Retina (tissue), 1 donor: ENCODE data around the gene TCF12.
"Not testable (repeated sequence)": the region's sequence is repeated elsewhere in the genome, so short reads cannot be mapped to it uniquely, and the experiment has no call there.

Experiments used
- DNase-seq: peaks from one replicate; pipeline ENCODE4 v3.0.0-alpha.2; 2016

TCF12 gene

DNA sequence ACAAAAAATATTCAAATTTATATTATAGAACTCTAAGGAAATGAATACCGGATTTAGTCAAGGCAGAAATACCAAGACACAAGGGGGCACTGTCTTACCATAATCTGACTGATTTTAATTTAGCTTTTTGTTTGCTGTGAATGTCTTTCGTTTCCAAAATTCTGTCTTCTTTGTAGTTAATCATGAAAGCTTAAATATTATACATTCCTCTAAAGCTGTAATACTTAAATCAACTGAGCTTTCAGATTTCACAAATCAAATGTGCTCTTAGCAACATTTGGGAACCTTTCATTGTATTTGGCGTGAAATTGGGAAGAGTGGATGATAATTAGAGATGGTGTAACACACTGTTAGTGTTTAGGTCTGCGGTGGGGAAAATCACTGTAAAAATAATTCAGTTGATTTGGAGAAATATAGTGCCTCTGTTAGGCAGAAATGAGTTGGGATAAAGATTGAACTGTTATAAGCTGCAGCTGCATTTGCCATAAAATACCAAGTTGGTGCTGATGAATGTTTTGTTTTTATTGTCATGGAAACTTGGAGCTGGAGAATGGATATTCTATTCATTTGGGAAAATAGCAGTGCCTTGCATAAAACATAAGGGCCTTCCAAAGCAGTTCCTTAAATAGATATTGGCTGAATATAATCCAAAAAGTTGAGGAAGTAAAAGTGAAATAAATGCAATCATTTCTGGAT, 228.2 kb downstream of the TCF12 start:
- peak; percentile 45 for DNase-seq

DNA sequence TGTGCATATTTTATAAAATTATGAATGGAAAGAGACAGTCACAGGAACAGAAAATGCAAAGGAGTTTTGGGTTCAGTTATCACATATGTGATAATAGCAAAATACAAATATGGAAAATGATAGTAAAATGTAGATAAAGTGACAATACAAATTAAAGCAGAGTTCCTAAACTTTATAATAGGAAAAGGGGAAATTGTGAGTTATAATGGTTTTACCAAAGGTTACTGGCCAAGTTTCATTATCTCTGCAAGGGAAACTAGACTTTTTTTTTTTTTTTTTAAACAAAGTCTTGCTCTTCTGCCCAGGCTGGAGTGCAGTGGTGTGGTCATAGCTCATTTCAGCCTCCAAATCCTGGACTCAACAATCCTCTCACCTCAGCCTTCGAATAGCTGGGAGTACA, 229.2 kb downstream of the TCF12 start:
- no peak for DNase-seq

DNA sequence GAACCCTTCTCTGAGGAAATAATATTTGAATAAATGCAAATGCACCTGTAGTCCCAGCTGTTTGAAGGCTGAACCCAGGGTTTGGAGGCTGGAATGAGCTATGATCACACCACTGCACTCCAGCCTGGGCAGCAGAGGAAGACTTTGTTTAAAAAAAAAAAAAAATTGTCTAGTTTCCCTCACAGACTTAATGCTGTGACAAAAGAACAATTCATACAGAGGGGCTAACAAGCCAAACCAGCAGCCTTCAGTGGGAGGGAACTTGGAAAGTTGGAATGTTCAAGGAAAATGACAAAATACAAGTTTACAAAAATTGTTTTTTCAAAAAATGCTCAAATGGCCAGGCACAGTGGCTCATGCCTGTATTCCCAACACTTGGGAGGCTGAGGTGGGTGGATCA, 229.8 kb downstream of the TCF12 start:
- DNase-seq, result no peak

DNA sequence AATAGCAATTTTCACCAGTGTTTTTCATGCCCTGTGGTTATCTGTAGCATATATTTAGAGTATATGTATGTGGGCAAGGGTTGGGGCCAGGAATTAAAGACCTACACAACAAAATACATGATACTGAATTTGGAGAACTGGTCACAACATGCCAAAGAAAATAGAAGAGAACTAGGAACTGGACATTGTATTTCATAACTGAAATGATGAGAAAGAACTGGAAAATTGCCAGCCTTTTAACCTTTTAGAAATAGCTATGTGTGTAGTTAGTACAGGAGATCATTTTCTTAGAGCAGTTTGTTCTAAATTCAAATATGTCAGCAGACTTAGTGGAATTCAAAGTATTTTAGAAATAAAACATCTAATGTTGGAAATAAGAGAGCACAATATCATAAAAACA, 230.8 kb downstream of the TCF12 start:
- DNase-seq, result no peak

DNA sequence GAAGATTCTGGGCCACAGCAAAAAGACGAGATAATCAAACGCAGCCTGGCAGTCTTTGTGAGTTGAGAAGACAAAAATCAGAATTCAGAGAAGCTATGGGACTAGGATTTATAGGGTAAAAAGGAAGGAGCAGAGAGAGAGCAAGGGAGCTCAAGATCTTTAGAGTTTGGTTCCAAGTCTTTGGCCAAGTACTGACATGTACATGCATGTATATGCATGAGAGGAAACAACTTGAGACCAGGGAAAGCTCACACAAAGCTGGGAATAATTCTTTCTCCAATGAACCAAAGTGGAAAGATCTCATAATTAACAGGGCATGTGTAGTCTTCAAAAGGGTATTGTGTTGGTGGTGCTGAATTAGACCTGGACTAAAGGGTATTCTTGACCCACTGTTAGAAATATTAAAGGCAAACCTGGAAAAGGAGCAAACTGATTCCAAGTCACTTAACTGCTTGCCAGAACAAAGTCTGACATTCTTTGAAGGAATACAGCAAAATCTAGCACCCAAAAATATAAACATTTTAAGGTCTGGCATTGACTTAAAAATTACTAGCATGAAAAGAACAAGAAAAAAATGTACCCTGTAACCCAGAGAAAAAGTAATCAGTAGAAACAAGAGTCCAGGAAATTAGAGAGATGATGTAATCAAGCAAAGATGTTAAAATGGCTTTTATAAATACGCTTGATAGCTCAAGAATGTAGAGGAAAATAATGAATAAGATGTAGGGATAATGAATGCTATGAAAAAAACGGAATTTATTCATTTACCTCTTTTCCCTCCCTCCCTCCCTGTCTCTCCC, 231.8 kb downstream of the TCF12 start:
- DNase-seq, result no peak

DNA sequence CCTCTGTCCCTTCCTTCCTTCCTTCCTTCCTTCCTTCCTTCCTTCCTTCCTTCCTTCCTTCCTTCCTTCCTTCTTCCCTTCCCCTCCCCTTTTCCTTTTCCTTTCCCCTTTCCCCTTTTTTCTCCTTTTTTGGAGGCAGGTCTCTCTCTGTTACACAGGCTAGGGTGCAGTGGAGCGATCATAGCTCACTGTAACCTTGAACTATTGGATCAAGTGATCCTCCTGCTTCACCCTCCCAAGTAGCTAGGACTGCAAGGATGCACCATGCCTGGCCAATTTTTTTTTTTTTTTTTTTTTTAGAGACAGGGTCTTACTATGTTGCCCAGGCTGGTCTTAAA, 232.4 kb downstream of the TCF12 start:
- DNase-seq, result not testable (repeated sequence)

DNA sequence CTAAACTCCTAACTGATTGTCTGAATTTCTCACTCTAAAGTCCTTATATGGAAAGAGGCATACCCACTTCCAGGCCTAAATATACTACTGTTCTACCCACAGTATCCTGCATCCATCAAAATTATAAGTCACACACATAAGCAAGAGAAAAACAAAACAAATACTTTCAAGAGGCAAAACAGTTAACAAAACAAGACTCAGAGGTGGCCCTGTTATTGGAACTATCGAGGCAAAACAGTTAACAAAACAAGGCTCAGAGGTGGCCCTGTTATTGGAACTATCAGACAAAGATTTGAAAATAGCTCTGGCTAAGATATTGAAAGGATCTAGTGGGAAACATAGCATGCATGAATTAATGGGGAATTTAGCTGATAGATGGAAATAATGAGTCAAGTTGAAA, 233.7 kb downstream of the TCF12 start:
- DNase-seq, result no peak

DNA sequence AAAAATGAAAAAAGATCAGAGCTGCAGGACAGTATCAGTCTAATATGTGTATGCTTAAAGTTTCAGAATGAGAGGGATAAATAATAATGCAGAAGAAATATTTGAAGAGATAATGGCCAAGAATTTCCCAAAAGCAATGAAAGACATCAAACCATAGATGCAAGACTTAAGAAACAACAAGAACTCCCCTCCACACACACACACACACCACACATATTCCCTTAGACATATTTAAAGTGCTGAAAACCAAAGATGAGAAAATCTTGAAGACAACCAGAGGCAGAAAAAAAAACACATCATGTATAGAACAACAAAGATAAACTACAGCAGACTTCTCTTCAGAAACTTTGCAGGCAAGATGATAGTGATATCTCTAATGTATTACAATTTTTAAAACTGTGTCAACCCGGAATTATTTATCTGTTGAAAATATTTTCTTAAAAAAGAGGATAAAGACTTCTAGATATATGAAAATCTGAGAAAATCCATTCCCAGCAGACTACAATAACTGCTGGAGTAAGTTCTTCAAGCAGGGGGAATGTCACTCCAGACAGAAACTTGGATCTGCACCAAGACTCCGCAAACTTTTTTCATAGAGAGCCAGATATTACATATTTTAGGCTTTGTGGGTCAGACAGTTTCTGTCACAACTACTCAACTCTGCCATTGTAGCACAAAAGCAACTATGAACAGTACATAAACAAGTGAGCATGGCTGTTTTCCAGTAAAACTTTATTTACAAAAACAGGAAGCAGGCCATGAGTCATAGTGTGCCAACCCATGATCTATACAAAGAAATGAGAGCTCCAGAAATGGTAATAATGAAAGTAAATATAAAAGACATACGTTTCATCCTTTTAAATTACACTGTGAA, 234.5 kb downstream of the TCF12 start:
- DNase-seq, result no peak

DNA sequence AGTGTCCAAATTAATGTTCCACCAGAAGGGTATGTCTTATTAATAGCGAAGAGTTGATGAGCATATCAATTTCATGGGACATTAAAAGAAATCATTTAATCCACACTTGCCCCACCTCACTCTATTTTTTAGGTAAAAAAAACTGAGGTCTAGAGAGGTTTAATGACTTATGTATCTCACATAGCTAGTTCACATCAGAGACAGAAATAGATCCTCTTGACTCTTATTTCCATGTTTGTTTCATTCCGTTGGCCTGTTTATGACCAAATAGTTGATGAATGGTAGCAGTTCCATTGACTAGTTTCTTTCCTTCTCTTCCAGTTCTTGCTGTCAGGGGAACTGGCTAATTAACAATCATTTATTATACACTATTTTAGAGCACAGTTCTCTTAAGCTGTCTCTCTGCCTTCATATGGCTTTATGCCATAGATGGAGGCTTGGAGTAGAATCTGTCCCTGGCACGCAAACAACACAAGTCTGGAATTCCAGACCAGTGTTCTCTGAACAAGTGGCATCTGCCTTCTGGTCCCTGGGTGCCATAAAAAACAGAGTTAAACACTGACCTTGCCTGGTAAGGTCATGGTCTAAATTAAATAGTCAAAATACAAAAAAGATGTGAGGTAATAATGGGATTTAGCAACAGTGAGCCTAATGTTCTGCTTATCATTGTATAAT, 237.9 kb downstream of the TCF12 start:
- no peak for DNase-seq

DNA sequence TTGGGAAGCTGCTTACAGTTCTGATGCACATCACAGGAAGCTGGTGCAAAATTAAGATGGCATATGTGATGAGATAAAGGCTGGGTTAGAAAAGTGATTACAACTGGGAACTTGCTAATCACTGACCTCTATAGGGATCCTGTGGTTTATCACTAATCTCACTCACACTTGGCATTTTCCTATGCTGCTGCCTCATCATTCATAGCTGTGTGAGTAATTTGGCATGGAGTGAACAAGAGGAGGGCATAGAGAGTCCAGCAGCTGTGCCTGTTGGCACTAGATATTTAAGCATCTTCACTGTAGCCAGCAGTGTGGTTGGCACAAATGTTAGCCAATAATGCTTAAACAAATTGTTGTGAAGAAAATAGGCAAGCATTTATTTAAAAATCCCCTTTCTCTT, 240.1 kb downstream of the TCF12 start:
- DNase-seq, result no peak

DNA sequence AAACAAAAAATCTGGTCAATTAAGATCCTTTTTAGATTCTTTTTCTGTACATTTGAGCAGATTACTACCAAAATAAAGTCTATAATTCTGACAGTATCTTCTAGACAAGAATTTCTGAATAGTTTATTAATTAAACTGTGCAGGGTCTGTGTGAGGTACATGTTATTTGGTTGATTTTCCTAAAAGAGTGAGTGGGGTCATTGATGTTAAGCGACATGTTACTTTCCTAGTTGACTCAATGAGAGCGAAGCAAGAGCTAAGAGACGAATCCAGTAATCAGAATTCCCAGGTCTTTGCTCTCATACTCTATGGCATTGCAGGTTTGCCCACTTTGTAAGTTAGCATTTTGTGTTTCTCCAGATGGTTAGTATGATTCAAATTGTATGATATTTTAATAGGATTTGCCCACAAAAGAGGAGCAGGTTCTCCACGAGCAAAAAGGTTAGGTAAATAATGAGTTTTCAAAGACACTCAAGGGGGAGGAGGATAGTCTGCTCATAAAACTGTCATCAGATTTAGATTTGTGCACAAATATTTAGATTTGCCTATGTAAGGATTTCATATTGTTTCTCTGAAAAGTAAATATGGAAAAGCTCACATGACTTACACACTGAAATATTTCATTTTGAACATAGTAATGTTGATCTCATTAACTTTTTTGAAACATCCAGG, 240.7 kb downstream of the TCF12 start:
- no peak for DNase-seq

DNA sequence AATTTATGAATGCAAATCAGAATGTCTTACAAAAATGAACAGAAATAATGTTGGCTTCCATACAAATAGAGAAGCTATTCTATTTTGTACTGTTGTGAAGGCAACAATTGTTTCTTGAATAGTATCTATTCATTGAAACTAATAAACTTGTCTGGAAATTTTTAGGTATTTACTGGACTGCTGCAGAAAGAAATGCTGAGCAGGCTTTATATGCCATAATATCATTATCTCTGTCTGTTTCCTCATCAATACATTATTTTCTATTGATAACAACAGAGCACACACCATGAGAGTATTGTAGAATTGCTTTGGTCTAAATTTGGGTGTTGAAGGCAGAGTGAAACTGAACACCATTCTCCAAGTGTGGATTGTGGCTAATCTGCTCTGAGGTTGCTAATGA, 241.3 kb downstream of the TCF12 start:
- DNase-seq, result no peak

DNA sequence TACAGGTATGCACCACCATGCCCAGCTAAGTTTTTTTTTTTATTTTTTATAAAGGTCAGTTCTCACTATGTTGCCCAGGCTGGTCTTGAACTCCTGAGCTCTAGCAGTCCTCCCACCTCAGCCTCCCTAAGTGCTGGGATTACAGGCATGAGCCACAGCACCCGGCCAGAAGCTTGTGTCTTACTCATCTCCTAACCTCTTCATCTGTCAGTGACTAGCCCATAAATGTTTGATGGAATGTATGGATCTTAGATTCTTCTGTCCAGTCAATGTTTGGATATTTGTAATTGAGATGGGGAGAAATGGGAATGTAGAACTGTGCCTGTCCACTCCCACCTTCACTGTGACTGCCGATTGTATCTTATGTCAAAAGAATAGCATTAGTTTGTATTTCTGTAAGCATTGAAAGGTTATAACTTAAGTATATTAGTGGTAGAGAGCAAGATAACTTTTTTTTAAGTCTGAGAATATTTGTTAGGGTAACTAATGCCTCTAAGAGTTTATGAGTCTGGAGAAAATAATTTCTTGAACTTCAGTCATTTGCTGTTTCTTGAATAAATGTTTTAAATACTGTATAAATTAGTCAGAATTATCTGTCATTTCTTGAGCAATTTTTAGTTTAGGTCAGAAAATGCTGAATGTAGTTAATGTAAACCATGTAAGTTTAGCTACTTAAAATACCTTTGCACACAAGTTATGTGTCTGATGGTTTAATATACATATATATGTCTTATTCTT, 242.5 kb downstream of the TCF12 start:
- DNase-seq, result no peak

DNA sequence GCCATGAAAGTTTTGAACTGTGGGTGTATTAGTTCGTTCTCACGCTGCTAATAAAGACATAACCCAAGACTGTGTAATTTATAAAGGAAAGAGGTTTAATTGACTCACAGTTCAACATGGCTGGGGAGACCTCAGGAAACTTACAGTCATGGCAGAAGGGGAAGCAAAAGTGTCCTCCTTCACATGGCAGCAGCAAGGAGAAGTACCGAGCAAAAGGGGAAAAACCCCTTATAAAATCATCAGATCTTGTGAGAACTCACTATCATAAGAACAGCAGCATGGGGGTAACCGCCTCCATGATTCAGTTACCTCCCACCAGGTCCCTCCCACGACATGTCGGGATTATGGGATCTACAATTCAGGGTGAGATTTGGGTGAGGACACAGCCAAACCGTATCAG, 245.8 kb downstream of the TCF12 start:
- DNase-seq, result not testable (repeated sequence)

DNA sequence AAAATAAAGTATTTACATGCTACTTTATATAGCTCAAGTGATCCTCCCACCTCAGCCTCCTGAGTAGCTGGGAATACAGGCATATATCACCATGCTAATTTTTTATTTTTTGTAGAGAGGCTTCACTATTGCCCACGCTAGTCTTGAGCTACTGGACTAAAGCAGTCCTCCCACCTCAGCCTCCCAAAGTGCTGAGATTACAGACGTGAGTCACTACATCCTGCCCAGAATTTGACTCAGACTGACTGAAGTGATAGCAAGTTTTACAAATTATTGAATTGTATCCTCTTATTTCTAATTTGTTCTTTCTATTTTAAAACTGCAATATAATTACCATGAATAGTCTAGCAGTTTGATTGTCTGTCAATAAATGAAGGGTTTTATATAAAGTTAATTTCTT, 247.5 kb downstream of the TCF12 start:
- DNase-seq, result no peak

DNA sequence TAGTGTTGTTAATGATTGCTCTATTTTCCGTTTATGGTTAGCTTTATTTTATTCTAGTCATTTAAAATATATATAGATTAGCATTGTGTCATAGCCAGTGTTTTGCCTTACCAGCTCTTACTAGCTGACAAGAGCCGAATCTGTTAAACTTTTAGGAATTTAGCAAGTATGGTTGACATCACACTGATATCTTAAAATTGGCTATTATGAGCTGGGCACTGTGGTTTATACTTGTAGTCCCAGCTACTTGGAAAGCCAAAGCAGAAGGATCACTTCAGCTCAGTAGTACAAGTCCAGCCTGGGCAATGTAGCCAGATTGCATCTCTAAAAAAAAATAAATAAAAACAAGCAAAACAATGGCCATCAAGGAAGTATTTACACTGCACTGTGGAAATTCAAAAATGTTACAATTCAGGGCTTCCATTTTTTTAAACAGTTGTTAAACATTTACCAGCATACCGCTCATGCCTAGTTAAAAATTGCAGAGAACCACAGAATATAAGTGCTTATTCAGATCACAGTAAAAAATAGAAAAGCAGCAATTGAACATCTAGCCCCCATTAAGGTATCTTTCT, 249.5 kb downstream of the TCF12 start:
- no peak for DNase-seq

DNA sequence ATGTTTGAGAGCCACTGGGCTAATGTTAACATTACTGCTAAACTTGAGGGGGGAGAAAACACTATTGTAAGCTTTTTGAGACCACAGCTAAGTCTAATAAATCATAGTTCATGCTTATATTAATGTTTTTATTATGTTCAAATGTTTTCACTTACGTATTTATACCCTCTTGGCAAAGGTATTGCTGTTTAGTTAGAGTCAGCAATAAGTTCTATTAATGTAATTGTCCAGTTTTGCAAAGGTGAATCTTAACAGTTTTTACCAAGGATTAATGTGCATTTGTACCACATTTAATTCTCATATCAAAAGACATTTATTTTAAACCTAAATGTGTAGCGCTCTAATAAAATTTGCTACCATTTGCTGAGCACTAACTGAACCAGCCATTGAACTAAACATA, 251.2 kb downstream of the TCF12 start:
- DNase-seq, result no peak

DNA sequence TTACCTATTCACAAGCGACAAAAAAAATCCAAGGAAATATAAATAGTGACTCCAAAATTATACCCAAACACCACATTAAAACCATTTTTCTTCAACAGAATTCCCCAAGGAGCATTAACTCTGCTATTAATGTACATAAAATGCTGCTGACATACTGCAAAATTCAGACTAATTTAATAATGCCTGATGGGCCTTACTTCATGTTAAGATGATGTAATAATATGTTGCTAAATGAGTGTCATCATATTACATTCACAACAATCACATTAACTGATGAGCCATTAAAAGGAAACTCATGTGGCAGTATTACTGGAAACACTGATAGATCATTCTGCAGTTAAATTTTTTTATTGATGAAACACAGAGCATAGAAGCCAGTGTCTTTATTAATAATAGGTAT, 253.0 kb downstream of the TCF12 start:
- DNase-seq, result no peak

DNA sequence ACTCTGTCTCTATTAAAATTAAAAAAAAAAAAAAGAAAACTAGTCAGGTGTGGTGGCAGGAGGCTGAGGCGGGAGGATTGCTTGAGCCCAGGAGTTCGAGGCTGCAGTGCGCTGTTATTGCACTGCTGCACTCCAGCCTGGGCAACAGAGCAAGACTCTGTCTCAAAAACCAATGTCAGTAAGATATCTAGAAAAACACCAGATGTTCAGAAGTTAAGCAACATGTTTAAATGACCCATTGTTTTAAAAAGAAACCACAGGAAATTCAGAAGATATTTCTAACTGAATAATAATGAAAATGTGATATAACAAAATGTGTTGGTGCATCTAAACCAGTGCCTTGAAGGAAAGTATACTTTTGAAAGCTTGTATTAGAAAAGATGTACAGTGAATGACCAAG, 254.5 kb downstream of the TCF12 start:
- no peak for DNase-seq

DNA sequence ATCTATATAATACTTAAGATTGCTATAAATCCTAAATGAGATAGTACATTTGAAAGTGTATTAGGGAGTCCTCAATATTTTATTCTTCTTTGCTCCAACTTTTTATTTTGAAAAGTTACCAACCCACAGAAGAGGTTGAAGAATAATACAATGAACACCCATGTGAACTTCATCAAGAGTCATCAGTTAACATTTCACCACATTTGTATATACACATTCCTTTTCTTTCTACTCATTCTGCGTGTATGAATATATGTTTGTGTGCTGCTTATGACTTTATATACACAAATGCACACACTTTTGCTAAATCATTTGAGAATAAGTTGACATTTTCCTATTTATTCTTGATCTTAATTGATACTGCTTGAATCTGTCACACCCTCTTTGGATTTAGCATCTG, 264.6 kb downstream of the TCF12 start:
- no peak for DNase-seq

DNA sequence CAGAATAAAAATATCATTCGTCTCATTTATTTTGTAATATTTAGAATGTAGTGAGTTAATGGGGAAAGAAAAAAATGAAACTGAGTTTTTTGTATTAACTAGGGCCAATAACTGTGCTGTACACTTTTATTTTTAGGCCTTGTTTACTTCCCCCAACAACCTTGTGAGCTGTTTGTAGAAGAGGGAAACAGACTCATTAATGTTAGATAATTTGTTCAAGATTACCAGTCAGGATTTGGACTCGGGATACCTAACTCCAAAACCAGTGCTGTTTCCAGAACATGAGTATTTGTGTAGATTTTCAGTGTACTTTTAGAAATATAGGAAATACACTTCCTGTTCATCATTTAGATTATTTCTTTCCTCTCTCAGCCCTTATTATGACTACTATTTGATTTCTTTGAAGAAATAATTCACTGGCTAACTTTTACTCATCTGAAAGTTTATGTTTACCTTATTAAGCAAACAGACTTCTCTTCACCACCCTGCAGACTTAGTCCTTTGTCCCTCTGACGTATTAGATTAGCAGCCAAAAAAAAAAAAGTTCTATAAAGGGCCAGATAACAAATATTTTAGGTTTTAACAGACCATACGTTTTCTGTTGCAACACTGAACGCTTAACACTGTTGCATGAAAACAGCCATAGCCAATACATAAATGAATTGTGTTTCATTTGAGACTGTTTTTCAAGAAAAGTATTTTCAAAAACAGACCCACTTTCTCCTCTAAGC, 265.3 kb downstream of the TCF12 start:
- DNase-seq, result no peak
